HS-27A (cell line): ENCODE data around the gene HPS3.
"Not testable (repeated sequence)": the region's sequence is repeated elsewhere in the genome, so short reads cannot be mapped to it uniquely, and the experiment has no call there.

Source experiments
- DNase-seq: peaks from one replicate; pipeline ENCODE4 v3.0.0-alpha.2; 2012; ENCODE audit warnings: low read depth, missing footprints

The HPS3 gene

GRCh38 chr3:149186721-149187120 lies 57.3 kb downstream of the HPS3 start:
- DNase-seq, result no peak

- DNase-seq, result no peak
Measured at GRCh38 chr3:149188494-149188893, 59.1 kb downstream of the HPS3 start.

DNA sequence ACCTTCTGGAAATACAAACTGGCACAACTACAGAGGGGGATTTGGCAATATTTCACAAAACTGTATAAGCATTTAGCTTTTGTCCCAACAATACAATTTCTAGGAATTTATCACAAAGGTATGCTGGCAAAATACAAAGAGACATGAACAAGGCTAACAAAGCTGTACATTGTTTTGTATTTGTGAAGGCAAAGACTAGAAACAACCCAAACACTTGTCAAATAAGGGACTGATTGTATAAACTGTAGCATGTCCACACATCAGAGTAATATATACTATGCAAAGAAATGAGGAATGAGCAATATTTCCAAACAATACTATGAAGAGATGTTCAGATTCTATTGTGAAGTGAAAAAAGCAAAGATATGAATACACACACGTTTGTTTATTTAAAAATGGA lies 65.8 kb downstream of the HPS3 start:
- DNase-seq, result no peak

DNA sequence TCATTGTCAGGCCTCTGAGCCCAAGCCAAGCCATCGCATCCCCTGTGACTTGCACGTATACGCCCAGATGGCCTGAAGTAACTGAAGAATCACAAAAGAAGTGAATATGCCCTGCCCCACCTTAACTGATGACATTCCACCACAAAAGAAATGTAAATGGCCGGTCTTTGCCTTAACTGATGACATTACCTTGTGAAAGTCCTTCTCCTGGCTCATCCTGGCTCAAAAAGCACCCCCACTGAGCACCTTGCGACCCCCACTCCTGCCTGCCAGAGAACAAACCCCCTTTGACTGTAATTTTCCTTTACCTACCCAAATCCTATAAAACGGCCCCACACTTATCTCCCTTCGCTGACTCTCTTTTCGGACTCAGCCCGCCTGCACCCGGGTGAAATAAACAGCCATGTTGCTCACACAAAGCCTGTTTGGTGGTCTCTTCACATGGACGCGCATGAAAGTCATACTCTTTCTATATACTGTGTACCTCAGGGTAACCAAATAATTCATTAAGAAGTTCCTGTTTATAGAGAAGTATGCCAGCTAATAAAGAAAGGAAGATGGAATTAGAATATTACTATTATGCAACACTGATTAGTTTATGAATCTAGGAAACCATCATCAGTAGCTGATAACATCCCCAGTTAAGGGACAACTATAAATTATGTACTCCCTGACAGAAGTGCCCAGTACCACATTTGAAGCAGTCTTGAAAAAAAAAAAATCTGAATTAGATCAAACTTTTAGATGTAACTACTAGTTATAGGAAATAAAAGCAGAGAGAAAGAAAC lies 67.6 kb downstream of the HPS3 start:
- not testable (repeated sequence) for DNase-seq

DNA sequence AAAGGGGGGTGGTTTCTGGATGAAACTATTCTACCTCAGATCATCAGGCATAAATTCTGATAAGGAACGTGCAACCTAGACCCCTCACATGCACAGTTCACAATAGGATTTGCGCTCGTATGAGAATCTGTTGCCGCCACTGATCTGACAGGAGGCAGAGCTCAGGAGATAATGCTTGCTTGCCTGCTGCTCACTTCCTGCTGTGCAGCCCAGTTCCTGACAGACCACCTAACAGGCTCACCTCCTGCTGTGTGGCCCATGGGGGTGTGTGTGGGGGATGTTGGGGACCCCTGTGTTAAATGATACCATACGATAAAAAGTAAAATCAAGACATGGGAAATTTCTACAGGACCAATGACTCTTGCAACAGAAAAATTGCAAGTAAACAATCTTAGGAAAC lies 68.2 kb downstream of the HPS3 start:
- no peak for DNase-seq

DNA sequence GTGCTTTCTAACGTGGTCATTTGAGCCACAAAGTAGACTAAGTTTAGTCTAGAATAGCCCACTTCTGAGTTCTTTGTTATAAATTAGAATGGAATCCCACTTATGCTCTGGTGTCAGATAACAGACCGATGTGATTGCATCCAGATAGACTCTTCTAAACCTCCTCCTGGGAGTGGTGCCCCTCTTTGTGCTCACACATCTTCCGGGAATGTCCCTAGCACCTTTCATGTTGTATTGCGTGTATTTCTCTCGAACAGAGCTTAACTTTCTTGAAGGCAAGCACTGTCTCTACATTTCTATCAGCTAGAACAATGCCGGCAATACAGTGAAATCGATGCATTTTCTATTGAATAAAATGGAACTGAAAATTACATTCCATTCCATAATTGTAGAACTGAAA lies 69.2 kb downstream of the HPS3 start:
- DNase-seq, result no peak

GRCh38 chr3:149199474-149199873 lies 70.0 kb downstream of the HPS3 start:
- DNase-seq, result no peak

- no peak for DNase-seq
Measured at GRCh38 chr3:149203758-149204157, 74.3 kb downstream of the HPS3 start.

GRCh38 chr3:149204390-149204991 lies 75.1 kb downstream of the HPS3 start:
- DNase-seq, result no peak

- no peak for DNase-seq
Measured at GRCh38 chr3:149207475-149207874, 78.0 kb downstream of the HPS3 start.

GRCh38 chr3:149209431-149209830 lies 80.0 kb downstream of the HPS3 start:
- DNase-seq, result no peak

GRCh38 chr3:149212386-149212785 lies 82.9 kb downstream of the HPS3 start:
- DNase-seq, result no peak

DNA sequence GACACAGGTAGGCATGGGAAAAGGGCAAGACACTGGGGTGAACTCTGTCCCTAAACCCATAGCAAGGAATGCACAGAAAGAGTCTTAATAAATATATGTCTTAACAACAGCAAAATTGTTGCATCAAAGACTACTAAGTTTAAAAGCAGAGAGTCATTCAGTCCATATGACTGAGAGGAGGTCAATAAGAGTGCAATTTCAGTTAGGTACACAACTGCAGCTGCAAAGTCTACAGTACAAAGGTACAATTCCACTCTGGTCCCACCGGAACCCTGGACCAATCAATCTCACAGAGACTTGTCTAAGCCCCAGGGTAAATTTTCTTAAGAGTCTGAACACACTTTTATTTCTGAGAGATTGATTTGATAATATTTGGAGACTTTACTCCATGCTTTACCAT lies 85.3 kb downstream of the HPS3 start:
- no peak for DNase-seq

GRCh38 chr3:149215515-149215914 lies 86.1 kb downstream of the HPS3 start:
- no peak for DNase-seq

- DNase-seq, result no peak
Measured at GRCh38 chr3:149216193-149216869, 86.9 kb downstream of the HPS3 start.

GRCh38 chr3:149217347-149217746 lies 87.9 kb downstream of the HPS3 start:
- DNase-seq, result no peak

GRCh38 chr3:149219380-149220121 lies 90.1 kb downstream of the HPS3 start:
- DNase-seq, result not testable (repeated sequence)

DNA sequence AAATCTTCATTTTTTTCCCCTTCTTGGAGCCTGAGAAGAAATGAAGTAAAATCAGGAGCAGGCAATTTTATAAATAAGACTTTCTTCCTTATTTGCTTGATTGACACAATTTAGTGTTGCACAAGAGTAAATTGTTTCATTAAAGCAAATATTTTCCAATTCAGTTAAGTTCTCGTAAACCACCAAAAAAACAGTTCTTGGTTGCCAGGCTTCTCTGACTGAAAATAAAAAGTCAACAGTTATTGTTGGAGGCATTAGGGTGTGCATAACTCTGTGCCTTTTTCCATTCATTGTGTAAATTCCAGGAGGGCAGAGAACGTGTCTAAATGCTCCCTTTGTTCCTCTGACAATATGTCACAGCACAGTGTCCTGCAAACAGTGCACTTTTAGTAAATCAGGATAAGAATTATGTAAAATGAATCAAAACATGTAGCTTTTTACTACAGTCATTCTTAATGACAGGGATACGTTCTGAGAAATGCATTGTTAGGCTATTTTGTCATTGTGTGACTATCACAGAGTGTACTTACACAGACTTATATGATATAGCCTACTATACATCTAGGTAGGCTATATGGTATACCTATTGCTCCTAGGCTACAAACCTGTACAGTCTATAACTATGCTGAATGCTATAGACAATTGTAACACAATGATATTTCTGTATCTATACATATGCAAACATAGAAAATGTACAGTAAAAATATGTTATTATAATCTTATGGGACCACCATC lies 92.5 kb downstream of the HPS3 start, which contains the start of gene CP:
Gene CP, minus strand, starts transcription at position 47 of the 735 bp plus-strand sequence. Its CDS starts 37 bp downstream, at position 10.
- no peak for DNase-seq
